GM20431 (cell line): ENCODE results near the gene TEX52.

Experiments used
- in situ Hi-C: fragments of 300-500 bp; cut with MseI, MboI; formaldehyde crosslinking; loops from one replicate; pipeline ENCODE4 v1.15.0; 2020; ENCODE audit warnings: low sequenced_read_pairs; ENCODE audit not compliant: unreplicated experiment

The TEX52 gene

GRCh38 chr12:2801044-2801783 is 55.6 kb downstream of the TEX52 start:
- in situ Hi-C loops, result no loop called here

DNA sequence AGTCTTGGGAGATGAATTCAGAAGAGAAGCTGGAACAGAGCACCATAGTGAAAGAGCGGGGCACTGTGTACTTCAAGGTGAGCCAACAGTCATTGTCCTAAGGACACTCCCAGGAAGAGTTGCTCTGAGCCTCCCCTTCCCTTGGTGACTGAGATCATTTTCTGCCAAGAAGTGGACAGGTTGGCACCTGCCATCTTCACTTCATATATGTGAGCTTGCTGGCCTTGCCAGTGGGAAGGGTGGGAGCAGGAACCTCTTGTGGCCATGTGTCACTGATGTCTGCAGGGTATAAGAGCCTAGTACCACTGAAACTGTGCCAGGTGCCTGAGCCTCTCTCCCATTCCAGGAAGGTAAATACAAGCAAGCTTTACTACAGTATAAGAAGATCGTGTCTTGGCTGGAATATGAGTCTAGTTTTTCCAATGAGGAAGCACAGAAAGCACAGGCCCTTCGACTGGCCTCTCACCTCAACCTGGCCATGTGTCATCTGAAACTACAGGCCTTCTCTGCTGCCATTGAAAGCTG is 56.7 kb downstream of the TEX52 start:
- in situ Hi-C loops, result no loop called here
